ENCODE results near the gene KRT7.
"Not testable (repeated sequence)": the region's sequence is repeated elsewhere in the genome, so short reads cannot be mapped to it uniquely, and the experiment has no call there.

Gene KRT7

GRCh38 chr12:52231305-52232202 lies 1.5 kb upstream of the KRT7 start:
- no peak for DNase-seq

GRCh38 chr12:52232203-52232673 lies 805 bp upstream of the KRT7 start:
- no peak for DNase-seq

- DNase-seq: no peak
These were observed 592 bp downstream of the KRT7 start for GRCh38 chr12:52233462-52234207.

GRCh38 chr12:52234223-52234810 lies 1.3 kb downstream of the KRT7 start:
- DNase-seq: no peak

GRCh38 chr12:52235001-52235764 lies 2.1 kb downstream of the KRT7 start:
- no peak for DNase-seq

DNA sequence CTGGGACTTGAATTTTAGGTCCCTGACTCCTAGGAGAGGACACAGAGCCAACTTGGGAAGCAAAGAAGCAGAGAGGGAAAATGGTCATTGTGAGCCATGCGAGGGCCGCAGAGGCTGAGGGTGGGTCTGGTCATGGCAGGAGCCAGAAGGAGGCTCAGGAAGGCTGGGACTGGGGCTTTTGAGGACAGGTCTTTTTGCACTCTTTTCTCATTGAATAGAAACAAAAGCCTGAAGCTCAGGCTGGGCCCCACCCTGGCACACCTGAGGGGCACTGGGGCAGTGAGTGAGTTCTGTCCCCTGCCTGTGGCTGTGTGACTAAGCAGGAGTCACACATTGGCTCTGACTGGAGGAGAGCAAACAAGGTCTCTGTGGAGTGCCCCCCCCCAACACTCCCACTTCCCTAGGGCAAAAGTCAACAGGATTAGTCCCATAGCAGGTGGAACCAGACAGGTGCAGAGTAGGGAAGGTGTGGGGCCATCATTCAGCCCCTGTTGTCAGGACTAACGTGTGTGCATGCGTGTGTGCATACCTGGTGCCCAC lies 2.8 kb downstream of the KRT7 start:
- no peak for DNase-seq

GRCh38 chr12:52236386-52237050 lies 3.5 kb downstream of the KRT7 start:
- no peak for DNase-seq

DNA sequence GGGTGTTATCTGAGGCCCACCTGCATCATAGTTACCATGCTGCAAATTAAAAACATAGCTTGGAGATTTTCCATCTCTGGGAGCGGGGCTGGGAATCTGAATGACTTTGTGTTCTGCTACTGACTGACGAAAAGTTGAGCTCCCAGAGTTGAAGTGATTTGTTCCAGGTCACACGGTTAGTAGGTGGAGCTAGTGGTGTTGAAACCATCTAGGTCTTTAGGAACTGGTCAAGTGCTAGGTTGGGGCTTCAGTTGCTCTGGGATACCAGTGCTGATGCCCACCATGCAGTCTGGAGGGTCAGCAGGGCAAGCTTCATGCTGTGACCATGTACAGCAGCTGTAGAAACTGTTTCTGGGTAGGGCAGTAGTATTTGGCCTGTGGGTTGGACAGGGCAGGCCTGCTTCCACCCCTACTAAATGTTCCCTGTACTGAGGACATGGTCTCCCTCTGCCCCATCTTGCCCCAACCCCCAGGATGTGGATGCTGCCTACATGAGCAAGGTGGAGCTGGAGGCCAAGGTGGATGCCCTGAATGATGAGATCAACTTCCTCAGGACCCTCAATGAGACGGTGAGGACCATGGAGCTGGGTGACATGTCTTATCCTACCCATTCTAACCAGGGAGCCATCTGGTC lies 5.3 kb downstream of the KRT7 start:
- no peak for DNase-seq

GRCh38 chr12:52238916-52239646 lies 6.0 kb downstream of the KRT7 start:
- DNase-seq: no peak

GRCh38 chr12:52239767-52240166 lies 6.7 kb downstream of the KRT7 start:
- DNase-seq: no peak

GRCh38 chr12:52240247-52240646 lies 7.2 kb downstream of the KRT7 start:
- DNase-seq: not testable (repeated sequence)

DNA sequence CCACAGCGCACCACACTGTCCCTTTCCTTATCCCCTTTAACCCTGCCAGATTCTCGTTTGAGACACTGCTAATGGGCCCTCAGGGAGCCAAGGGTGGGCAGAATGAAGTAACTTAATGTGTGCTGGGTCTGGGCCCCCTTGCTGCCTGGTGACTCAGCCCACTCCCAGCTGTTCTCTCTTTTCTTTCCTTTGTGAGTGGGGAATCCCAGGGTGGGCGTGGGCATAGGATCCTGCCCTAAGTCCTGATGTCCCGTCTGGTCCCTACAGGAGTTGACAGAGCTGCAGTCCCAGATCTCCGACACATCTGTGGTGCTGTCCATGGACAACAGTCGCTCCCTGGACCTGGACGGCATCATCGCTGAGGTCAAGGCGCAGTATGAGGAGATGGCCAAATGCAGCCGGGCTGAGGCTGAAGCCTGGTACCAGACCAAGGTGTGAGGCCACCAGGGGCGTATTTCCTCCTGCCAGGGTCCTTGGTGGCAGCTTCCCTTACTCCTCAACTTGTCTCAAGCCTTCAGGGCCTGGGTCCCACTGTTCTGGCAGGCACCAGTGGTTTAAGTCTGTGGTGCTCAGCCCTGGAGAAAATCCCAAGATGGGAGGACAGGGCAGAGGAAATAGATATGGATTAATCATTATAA lies 8.3 kb downstream of the KRT7 start:
- DNase-seq: no peak

DNA sequence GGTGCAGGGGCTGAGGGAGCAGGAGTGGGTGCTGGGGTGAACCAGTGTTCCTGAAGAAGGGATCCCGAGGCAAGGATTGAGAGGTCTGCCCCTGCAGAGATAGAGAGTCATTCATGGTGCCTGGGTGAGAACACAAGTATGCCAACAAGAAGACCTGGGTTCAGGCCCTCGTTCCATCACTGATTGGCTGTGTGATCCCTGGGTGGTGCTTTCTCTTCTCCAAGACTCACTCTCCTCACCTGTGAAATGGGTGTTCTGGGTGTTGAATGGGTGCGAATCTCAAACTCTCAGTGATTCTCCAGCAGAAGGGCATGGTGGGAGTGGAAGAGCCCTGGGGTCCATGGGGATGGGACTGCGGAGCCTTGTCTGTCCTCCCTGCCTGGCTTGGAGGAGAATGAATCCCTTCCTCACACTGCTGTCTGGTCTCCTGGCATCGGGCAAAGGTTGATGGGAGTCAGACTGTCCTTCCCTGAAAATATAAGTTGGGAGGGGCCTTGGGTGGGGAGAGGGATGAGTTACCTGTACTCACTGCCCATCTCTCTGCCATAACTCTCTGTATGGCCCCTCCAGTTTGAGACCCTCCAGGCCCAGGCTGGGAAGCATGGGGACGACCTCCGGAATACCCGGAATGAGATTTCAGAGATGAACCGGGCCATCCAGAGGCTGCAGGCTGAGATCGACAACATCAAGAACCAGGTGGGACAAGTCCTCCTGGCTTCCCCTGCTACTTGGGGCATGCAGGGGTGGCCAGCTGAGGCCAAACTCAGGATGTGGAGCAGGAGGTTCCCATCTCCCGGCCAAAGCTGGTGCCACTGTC lies 9.6 kb downstream of the KRT7 start:
- DNase-seq: no peak

GRCh38 chr12:52243259-52243855 lies 10.3 kb downstream of the KRT7 start:
- no peak for DNase-seq

DNA sequence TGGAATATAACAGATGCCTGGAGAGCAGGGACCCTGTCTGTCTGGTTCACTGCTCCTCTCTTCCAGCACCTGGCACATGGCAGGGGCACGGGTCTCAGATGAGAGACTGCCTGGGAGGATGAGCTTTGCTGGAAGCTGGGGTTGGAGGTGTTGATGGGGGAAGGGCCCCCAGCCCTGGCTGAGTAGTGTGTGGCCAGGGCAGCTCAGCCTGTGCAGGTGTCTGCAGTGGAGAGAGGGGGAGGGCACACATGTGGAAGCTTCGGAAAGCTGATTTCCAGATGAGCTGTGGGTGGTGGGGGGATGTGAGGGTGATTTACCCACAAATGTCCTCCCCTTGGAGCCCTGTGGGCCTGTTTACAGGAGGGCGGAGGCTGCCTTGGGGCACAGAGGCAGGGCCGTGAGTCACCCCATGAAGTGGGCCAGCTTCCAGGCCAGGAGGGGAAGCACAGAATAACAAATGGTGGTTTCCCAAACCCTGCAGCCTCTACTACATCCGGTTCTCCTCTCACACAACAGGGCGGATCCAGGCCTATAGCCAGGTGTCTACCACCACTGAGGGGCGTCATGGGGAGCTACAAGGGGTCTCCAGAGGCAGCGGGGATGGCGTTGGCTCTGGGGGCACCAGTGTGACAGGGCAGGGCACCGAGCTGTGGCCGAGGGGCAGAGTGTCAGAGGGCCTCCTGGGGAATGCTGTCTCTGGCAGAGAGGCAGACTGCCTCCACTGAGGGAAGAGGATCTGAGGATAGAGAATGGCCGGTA lies 11.0 kb downstream of the KRT7 start:
- DNase-seq: peak; percentile 64

DNA sequence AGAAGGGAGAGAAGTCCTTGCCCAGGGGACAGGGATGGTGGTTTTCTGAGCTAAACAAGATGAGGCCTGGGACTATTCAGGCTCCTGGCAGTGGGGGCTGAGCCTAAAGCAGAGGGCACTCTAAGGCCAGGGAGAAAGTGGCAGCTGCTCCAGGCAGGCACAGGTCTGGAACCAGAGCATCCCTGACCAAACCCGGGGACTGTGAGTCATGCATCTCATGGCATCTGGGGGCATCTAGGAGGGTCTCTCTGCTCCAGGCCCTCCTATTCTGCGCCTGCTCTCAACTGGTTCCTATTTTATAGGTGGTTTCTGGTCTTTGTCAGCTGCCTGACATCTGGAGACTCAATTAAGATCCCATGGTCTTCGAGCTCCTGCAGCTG lies 11.6 kb downstream of the KRT7 start:
- DNase-seq: no peak

GRCh38 chr12:52245259-52245961 lies 12.4 kb downstream of the KRT7 start:
- DNase-seq: no peak
